OCI-LY1 (cell line): ENCODE data around the gene ITCH.
"Not testable (repeated sequence)": the region's sequence is repeated elsewhere in the genome, so short reads cannot be mapped to it uniquely, and the experiment has no call there.

Experiments
- H2AFZ ChIP-seq: fragments of 200-600 bp; sonication (generic), shearing (Covaris generic); 2 replicates; pipeline ENCODE4 v1.6.0; 2014; ENCODE audit warnings: antibody characterized with exemption, mild to moderate bottlenecking, low read length
- H3F3A ChIP-seq: fragments of 200-600 bp; sonication (generic), shearing (Covaris generic); 2 replicates; pipeline ENCODE4 v1.6.0; 2014; ENCODE audit warnings: mild to moderate bottlenecking, antibody characterized with exemption, low read length, moderate library complexity; ENCODE audit not compliant: insufficient read depth
- H3K27ac ChIP-seq: fragments of 200-600 bp; sonication (generic); 2 replicates; pipeline ENCODE4 v1.5.1; 2014; ENCODE audit warnings: low read length, mixed run types, mild to moderate bottlenecking, low read depth; ENCODE audit not compliant: poor library complexity, severe bottlenecking
- H3K27me3 ChIP-seq: fragments of 200-600 bp; sonication (generic); 2 replicates; pipeline ENCODE4 v1.6.0; 2014; ENCODE audit warnings: antibody characterized with exemption, mild to moderate bottlenecking, low read length, moderate library complexity; ENCODE audit not compliant: insufficient read depth
- H3K36me3 ChIP-seq: fragments of 200-600 bp; sonication (generic); 2 replicates; pipeline ENCODE4 v1.6.1; 2014; ENCODE audit warnings: mild to moderate bottlenecking, antibody characterized with exemption, low read length, moderate library complexity, mixed read lengths; ENCODE audit not compliant: insufficient read depth
- H3K4me1 ChIP-seq: fragments of 200-600 bp; sonication (generic); 2 replicates; pipeline ENCODE4 v1.5.1; 2014; ENCODE audit warnings: mild to moderate bottlenecking, low read length, moderate library complexity; ENCODE audit not compliant: insufficient read depth, severe bottlenecking
- H3K4me2 ChIP-seq: fragments of 200-600 bp; sonication (generic), shearing (Covaris generic); 2 replicates; pipeline ENCODE4 v1.6.1; 2014; ENCODE audit warnings: low read length
- H3K4me3 ChIP-seq: fragments of 200-600 bp; sonication (generic); 2 replicates; pipeline ENCODE4 v1.5.1; 2014; ENCODE audit warnings: low read length, low read depth, mild to moderate bottlenecking, mixed read lengths; ENCODE audit not compliant: poor library complexity, severe bottlenecking
- H3K79me2 ChIP-seq: fragments of 200-600 bp; shearing (Covaris generic); 2 replicates; pipeline ENCODE4 v1.6.1; 2016; ENCODE audit warnings: mixed run types, low read length, mixed read lengths; ENCODE audit not compliant: insufficient read depth
- H3K9ac ChIP-seq: fragments of 200-600 bp; sonication (generic), shearing (Covaris generic); 2 replicates; pipeline ENCODE4 v1.6.1; 2014; ENCODE audit warnings: mild to moderate bottlenecking, low read length, mixed read lengths
- H3K9me2 ChIP-seq: fragments of 200-600 bp; sonication (generic), shearing (Covaris generic); 2 replicates; pipeline ENCODE4 v1.6.1; 2014; ENCODE audit warnings: low read depth, mild to moderate bottlenecking, low read length, mixed read lengths
- H3K9me3 ChIP-seq: fragments of 200-600 bp; shearing (Covaris generic); 2 replicates; pipeline ENCODE4 v1.6.1; 2014; ENCODE audit warnings: low read length, mixed read lengths
- H4K20me1 ChIP-seq: fragments of 200-600 bp; sonication (generic), shearing (Covaris generic); 2 replicates; pipeline ENCODE4 v1.6.0; 2016; ENCODE audit warnings: mild to moderate bottlenecking, low read length; ENCODE audit not compliant: insufficient read depth
- CTCF ChIP-seq: fragments of 200-600 bp; sonication (generic), shearing (Covaris generic); IDR thresholded peaks from 2 replicates; pipeline ENCODE4 v1.5.1; 2017; ENCODE audit warnings: mild to moderate bottlenecking, antibody characterized with exemption, low read length, moderate library complexity, mixed read lengths
- EZH2 ChIP-seq: fragments of 200-600 bp; sonication (generic), shearing (Covaris generic); IDR thresholded peaks from 2 replicates; pipeline ENCODE4 v1.8.0; 2017; ENCODE audit warnings: borderline replicate concordance, mixed run types, mild to moderate bottlenecking, antibody characterized with exemption, low read length, moderate library complexity, mixed read lengths

The ITCH gene

DNA sequence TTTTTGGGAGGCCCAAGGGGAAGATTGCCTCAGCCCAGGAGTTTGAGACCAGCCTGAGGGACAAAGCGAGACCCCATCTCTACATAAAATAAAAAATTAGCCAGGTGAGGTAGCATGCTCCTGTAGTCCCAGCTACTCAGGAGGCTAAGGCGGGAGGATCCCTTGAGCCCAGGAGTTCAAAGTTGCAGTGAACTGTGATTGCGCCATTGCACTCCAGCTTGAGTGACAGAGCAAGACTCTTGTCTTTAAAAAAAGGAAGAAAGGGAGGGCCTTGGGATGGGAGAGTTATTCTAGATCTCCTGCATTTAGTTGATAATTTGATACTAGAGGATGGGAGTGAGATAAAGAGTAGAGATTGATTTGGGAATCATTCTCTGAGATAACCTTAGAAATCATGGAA is 68.1 kb downstream of the ITCH start:
- H3K9me2 ChIP-seq = no peaks in the 10 kb centered on the region
- H3K79me2 ChIP-seq = no peaks in the 10 kb centered on the region
- no peaks in the 10 kb centered on the region for H3K4me1 ChIP-seq
- no peaks in the 10 kb centered on the region for H3K27me3 ChIP-seq
- H3K9ac ChIP-seq = no peak overlapping the region
- H3K36me3 ChIP-seq = peaks cover 32% of the 10 kb centered on the region; the same call in 1 of the 2 replicates
- no peaks in the 10 kb centered on the region for H3K9me3 ChIP-seq
- no peak overlapping the region for H2AFZ ChIP-seq
- TF ChIP-seq EZH2 (no peak), CTCF (no peak)
- no peak overlapping the region for H3K4me2 ChIP-seq
- no peak overlapping the region for H3K27ac ChIP-seq
- no peak overlapping the region for H3K4me3 ChIP-seq
- H3F3A ChIP-seq = no peaks in the 10 kb centered on the region
- no peaks in the 10 kb centered on the region for H4K20me1 ChIP-seq

DNA sequence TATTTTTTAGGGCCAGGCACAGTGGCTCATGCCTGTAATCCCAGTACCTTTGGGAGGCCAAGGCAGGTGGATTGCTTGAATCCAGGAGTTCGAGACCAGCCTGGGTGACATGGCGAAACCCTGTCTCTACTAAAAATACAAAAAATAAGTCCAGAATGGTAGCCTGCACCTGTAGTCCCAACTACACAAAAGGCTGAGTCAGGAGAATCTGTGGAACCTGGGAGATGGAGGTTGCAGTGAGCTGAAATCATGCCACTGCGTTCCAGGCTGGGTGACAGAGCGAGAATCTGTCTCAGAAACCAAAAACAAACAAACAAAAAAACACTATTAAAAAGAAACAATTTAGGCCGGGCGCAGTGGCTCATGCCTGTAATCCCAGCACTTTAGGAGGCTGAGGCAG is 69.6 kb downstream of the ITCH start:
- not testable (repeated sequence) for H3K27ac ChIP-seq, H3K4me2 ChIP-seq, H3K9ac ChIP-seq, H3K9me3 ChIP-seq, H4K20me1 ChIP-seq, H3K4me3 ChIP-seq, H3F3A ChIP-seq, H3K27me3 ChIP-seq, H3K9me2 ChIP-seq, H2AFZ ChIP-seq, H3K4me1 ChIP-seq, H3K79me2 ChIP-seq
- H3K36me3 ChIP-seq = peaks cover 32% of the 10 kb centered on the region; the same call in 1 of the 2 replicates

- H3K4me1 ChIP-seq = no peaks in the 10 kb centered on the region
- TF ChIP-seq EZH2 (no peak), CTCF (no peak)
- H3K79me2 ChIP-seq = no peaks in the 10 kb centered on the region
- no peak overlapping the region for H3K4me2 ChIP-seq
- H3K27me3 ChIP-seq = no peaks in the 10 kb centered on the region
- H3F3A ChIP-seq = no peaks in the 10 kb centered on the region
- H3K36me3 ChIP-seq = peaks cover 34% of the 10 kb centered on the region; the same call in 1 of the 2 replicates
- H3K9ac ChIP-seq = no peak overlapping the region
- H2AFZ ChIP-seq = no peak overlapping the region
- no peak overlapping the region for H3K4me3 ChIP-seq
- H3K9me2 ChIP-seq = no peaks in the 10 kb centered on the region
- no peaks in the 10 kb centered on the region for H4K20me1 ChIP-seq
- no peaks in the 10 kb centered on the region for H3K9me3 ChIP-seq
- no peak overlapping the region for H3K27ac ChIP-seq
Measured at GRCh38 chr20:34433391-34433790, 70.3 kb downstream of the ITCH start.

- Histone ChIP-seq H3K36me3 (peaks cover 42% of the 10 kb centered on the region), H2AFZ (no peak overlapping the region), H3K27ac (no peak overlapping the region), H3F3A (no peaks in the 10 kb centered on the region), H3K9me3 (no peaks in the 10 kb centered on the region), H3K79me2 (no peaks in the 10 kb centered on the region), H3K27me3 (no peaks in the 10 kb centered on the region), H3K4me3 (no peak overlapping the region), H3K4me2 (no peak overlapping the region), H3K9me2 (no peaks in the 10 kb centered on the region), H3K4me1 (no peaks in the 10 kb centered on the region), H4K20me1 (no peaks in the 10 kb centered on the region), H3K9ac (no peak overlapping the region)
- TF ChIP-seq EZH2 (no peak), CTCF (no peak)
Measured at GRCh38 chr20:34435589-34435988, 72.5 kb downstream of the ITCH start.
